ENCODE results near the gene FBXO22. TPM values are rescaled to one million over a fixed set of nuclear protein-coding genes. Genes with fewer than 3 reads are reported as not detected.
"Not testable (repeated sequence)": the region's sequence is repeated elsewhere in the genome, so short reads cannot be mapped to it uniquely, and the experiment has no call there.

FBXO22 gene
- 34.2 TPM for polyA plus RNA-seq (2013, experiment 1 of 2)
- 39.1 TPM for polyA plus RNA-seq (2013, experiment 2 of 2)

- no peaks in the 10 kb centered on the region for H3K27me3 ChIP-seq (ENCODE audit: insufficient read depth, low read length)
- H3K9ac ChIP-seq (ENCODE audit: low read depth, low read length) = peak within 1 kb of the TSS; percentile 95
- peak within 1 kb of the TSS; percentile 97 for H3K4me3 ChIP-seq (ENCODE audit: low read length)
- no peaks in the 10 kb centered on the region for H3K9me3 ChIP-seq (ENCODE audit: insufficient read depth, low read depth, low read length)
- WGBS = 3% methylated on average over 63 of the region's 63 CpGs
- H3K27ac ChIP-seq (ENCODE audit: low read depth, low read length) = peak within 1 kb of the TSS; percentile 90
- H3K4me1 ChIP-seq (ENCODE audit: insufficient read depth, low read length) = peaks cover 17% of the 10 kb centered on the region
- peaks cover 52% of the 10 kb centered on the region for H3K36me3 ChIP-seq (ENCODE audit: insufficient read depth, low read length)
Observed at GRCh38 chr15:75903331-75904239, at the start of gene FBXO22. FBXO22 (plus strand) TSS chr15:75903878; CDS start chr15:75903964, 86 bp downstream.

GRCh38 chr15:75857886-75858285 is 45.8 kb upstream of the FBXO22 start:
- Histone ChIP-seq H3K9me3 (ENCODE audit: insufficient read depth, low read depth, low read length) (no peaks in the 10 kb centered on the region), H3K27me3 (ENCODE audit: insufficient read depth, low read length) (no peaks in the 10 kb centered on the region), H3K27ac (ENCODE audit: low read depth, low read length) (no peak overlapping the region), H3K4me1 (ENCODE audit: insufficient read depth, low read length) (peaks cover 6% of the 10 kb centered on the region; the same call in 1 of the 2 replicates), H3K36me3 (ENCODE audit: insufficient read depth, low read length) (peaks cover 55% of the 10 kb centered on the region), H3K4me3 (ENCODE audit: low read length) (no peak overlapping the region), H3K9ac (ENCODE audit: low read depth, low read length) (no peak overlapping the region)

- Histone ChIP-seq H3K27ac (ENCODE audit: low read depth, low read length) (no peak overlapping the region), H3K4me1 (ENCODE audit: insufficient read depth, low read length) (peaks cover 13% of the 10 kb centered on the region), H3K36me3 (ENCODE audit: insufficient read depth, low read length) (peaks cover 40% of the 10 kb centered on the region), H3K27me3 (ENCODE audit: insufficient read depth, low read length) (no peaks in the 10 kb centered on the region), H3K4me3 (ENCODE audit: low read length) (no peak overlapping the region), H3K9me3 (ENCODE audit: insufficient read depth, low read depth, low read length) (no peaks in the 10 kb centered on the region), H3K9ac (ENCODE audit: low read depth, low read length) (no peak overlapping the region)
- 94% methylated on average over 5 of the region's 6 CpGs for WGBS
Observed at GRCh38 chr15:75861750-75862402, 41.8 kb upstream of the FBXO22 start.

GRCh38 chr15:75862796-75863195 is 40.9 kb upstream of the FBXO22 start:
- H3K4me1 ChIP-seq (ENCODE audit: insufficient read depth, low read length) = peaks cover 22% of the 10 kb centered on the region
- no peaks in the 10 kb centered on the region for H3K27me3 ChIP-seq (ENCODE audit: insufficient read depth, low read length)
- H3K9me3 ChIP-seq (ENCODE audit: insufficient read depth, low read depth, low read length) = no peaks in the 10 kb centered on the region
- H3K36me3 ChIP-seq (ENCODE audit: insufficient read depth, low read length) = peaks cover 36% of the 10 kb centered on the region
- H3K27ac ChIP-seq (ENCODE audit: low read depth, low read length) = 0 out of 2 replicates have a peak overlapping the region, but pooled peaks have one; percentile 6
- 96% methylated on average over 1 of the region's 1 CpG for WGBS
- no peak overlapping the region for H3K4me3 ChIP-seq (ENCODE audit: low read length)
- no peak overlapping the region for H3K9ac ChIP-seq (ENCODE audit: low read depth, low read length)

GRCh38 chr15:75864213-75865059 is 39.2 kb upstream of the FBXO22 start:
- no peak overlapping the region for H3K27ac ChIP-seq (ENCODE audit: low read depth, low read length)
- peaks cover 32% of the 10 kb centered on the region for H3K4me1 ChIP-seq (ENCODE audit: insufficient read depth, low read length)
- WGBS = 94% methylated on average over 2 of the region's 5 CpGs
- no peaks in the 10 kb centered on the region for H3K9me3 ChIP-seq (ENCODE audit: insufficient read depth, low read depth, low read length)
- no peak overlapping the region for H3K9ac ChIP-seq (ENCODE audit: low read depth, low read length)
- H3K27me3 ChIP-seq (ENCODE audit: insufficient read depth, low read length) = no peaks in the 10 kb centered on the region
- no peak overlapping the region for H3K4me3 ChIP-seq (ENCODE audit: low read length)
- H3K36me3 ChIP-seq (ENCODE audit: insufficient read depth, low read length) = peaks cover 44% of the 10 kb centered on the region

DNA sequence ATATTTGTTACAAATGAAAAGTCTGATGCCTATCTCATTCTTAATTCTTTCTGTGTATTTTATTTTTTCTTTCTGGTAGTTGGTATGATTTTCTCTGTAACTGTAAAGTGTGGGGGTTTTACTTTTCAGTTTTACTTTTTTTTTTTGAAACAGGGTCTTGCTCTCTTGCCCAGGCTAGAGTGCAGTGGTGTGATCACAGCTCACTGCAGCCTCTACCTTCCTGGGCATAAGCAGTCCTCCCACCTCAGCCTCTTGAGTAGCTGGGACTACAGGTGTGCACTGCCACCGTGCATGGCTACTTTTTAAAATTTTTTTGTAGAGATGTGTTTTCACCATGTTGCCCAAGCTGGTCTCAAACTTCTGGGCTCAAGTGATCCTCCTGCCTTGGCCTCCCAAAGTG is 37.6 kb upstream of the FBXO22 start:
- not testable (repeated sequence) for H3K27ac ChIP-seq (ENCODE audit: low read depth, low read length); H3K9ac ChIP-seq (ENCODE audit: low read depth, low read length); H3K27me3 ChIP-seq (ENCODE audit: insufficient read depth, low read length); H3K9me3 ChIP-seq (ENCODE audit: insufficient read depth, low read depth, low read length); H3K4me3 ChIP-seq (ENCODE audit: low read length)
- 100% methylated on average over 1 of the region's 1 CpG for WGBS
- peaks cover 38% of the 10 kb centered on the region for H3K36me3 ChIP-seq (ENCODE audit: insufficient read depth, low read length)
- peaks cover 40% of the 10 kb centered on the region for H3K4me1 ChIP-seq (ENCODE audit: insufficient read depth, low read length)

DNA sequence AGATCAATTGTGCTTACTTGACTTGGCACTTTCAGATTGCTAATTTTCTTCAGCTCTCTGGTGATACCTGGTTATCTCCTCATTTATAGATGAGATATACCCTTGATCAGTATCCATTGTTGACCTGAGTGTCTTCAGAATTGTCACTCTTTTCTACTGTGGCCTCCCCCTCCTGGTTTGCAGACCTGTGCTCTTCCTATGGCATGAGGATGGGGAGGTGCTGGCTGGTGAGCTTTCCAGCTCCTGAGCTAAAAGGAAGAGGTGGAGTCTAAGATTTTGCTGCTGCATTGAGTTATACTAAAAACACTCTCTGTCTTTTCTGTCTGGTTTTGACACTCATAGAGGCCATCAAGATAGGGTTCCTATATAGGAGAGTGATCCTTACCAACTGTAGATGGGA is 36.8 kb upstream of the FBXO22 start:
- no peaks in the 10 kb centered on the region for H3K9me3 ChIP-seq (ENCODE audit: insufficient read depth, low read depth, low read length)
- peak overlapping the region; percentile 7; the same call in 1 of the 2 replicates for H3K27ac ChIP-seq (ENCODE audit: low read depth, low read length)
- H3K4me3 ChIP-seq (ENCODE audit: low read length) = no peak overlapping the region
- no peaks in the 10 kb centered on the region for H3K27me3 ChIP-seq (ENCODE audit: insufficient read depth, low read length)
- peaks cover 31% of the 10 kb centered on the region for H3K36me3 ChIP-seq (ENCODE audit: insufficient read depth, low read length)
- H3K9ac ChIP-seq (ENCODE audit: low read depth, low read length) = no peak overlapping the region
- H3K4me1 ChIP-seq (ENCODE audit: insufficient read depth, low read length) = peaks cover 45% of the 10 kb centered on the region

DNA sequence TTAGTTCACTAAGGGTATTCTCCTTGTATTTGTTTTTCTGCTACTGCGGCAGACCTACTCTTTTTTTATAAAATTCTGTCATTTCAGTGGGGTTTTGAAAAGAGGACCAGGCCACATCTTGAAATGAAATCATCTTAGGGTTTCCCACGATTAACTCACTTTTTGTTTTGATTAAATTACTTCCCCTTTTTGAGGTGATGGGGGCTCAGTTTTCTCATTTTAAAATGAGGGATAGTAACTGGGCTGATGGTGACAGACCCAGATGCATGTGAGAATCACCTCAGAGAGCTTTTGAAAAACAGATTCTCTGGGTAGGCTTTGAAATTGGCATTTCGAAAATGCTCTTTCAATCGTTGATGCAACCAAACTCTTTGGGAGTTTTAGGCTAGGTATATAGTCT is 36.2 kb upstream of the FBXO22 start:
- H3K4me1 ChIP-seq (ENCODE audit: insufficient read depth, low read length) = peaks cover 50% of the 10 kb centered on the region
- H3K9ac ChIP-seq (ENCODE audit: low read depth, low read length) = peak overlapping the region; percentile 25; the same call in 1 of the 2 replicates
- 0 out of 2 replicates have a peak overlapping the region, but pooled peaks have one; percentile 4 for H3K4me3 ChIP-seq (ENCODE audit: low read length)
- no peaks in the 10 kb centered on the region for H3K9me3 ChIP-seq (ENCODE audit: insufficient read depth, low read depth, low read length)
- 65% methylated on average over 3 of the region's 4 CpGs for WGBS
- no peaks in the 10 kb centered on the region for H3K27me3 ChIP-seq (ENCODE audit: insufficient read depth, low read length)
- H3K27ac ChIP-seq (ENCODE audit: low read depth, low read length) = peak overlapping the region; percentile 58
- peaks cover 28% of the 10 kb centered on the region for H3K36me3 ChIP-seq (ENCODE audit: insufficient read depth, low read length)

GRCh38 chr15:75868019-75868418 is 35.7 kb upstream of the FBXO22 start:
- Histone ChIP-seq H3K9me3 (ENCODE audit: insufficient read depth, low read depth, low read length) (no peaks in the 10 kb centered on the region), H3K27ac (ENCODE audit: low read depth, low read length) (peak overlapping the region; percentile 58), H3K36me3 (ENCODE audit: insufficient read depth, low read length) (peaks cover 25% of the 10 kb centered on the region), H3K4me1 (ENCODE audit: insufficient read depth, low read length) (peaks cover 53% of the 10 kb centered on the region), H3K27me3 (ENCODE audit: insufficient read depth, low read length) (no peaks in the 10 kb centered on the region), H3K4me3 (ENCODE audit: low read length) (peak overlapping the region; percentile 4; the same call in 1 of the 2 replicates), H3K9ac (ENCODE audit: low read depth, low read length) (no peak overlapping the region)
- 87% methylated on average over 3 of the region's 3 CpGs for WGBS

DNA sequence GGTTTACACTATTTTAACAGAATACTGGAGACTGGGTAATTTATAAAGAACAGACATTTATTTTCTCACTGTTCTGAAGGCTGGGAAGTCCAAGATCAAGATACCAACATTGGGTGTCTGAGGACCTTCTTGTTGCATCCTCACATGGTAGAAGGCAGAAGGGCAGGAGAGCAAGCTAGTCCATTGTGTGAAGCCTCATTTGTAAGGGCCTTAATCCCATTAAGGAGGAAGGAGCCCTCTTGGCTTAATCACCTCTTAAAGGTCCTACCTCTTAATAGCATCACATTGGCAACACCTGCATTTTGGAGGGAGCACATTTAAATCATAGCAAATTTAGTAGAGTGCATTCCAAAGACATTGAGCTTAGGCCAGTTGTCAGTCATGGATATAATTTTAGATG is 34.2 kb upstream of the FBXO22 start:
- no peak overlapping the region for H3K9ac ChIP-seq (ENCODE audit: low read depth, low read length)
- H3K4me1 ChIP-seq (ENCODE audit: insufficient read depth, low read length) = peaks cover 58% of the 10 kb centered on the region
- H3K27ac ChIP-seq (ENCODE audit: low read depth, low read length) = no peak overlapping the region
- no peaks in the 10 kb centered on the region for H3K9me3 ChIP-seq (ENCODE audit: insufficient read depth, low read depth, low read length)
- H3K27me3 ChIP-seq (ENCODE audit: insufficient read depth, low read length) = no peaks in the 10 kb centered on the region
- peaks cover 34% of the 10 kb centered on the region for H3K36me3 ChIP-seq (ENCODE audit: insufficient read depth, low read length)
- H3K4me3 ChIP-seq (ENCODE audit: low read length) = no peak overlapping the region

Measured in HUES64 (cell line).